DOHH2 (cell line): Measurements from ENCODE around the gene HIF1AN.

ENCODE experiments used
- CTCF ChIP-seq: fragments of 200-600 bp; sonication (generic); IDR thresholded peaks from one replicate; pipeline ENCODE4 v1.5.1; 2014; ENCODE audit warnings: antibody characterized with exemption, mild to moderate bottlenecking, low read depth, low read length; ENCODE audit not compliant: poor library complexity, severe bottlenecking
- EZH2phosphoT487 ChIP-seq: fragments of 200-600 bp; sonication (generic); IDR thresholded peaks from 2 replicates; pipeline ENCODE4 v1.6.1; 2017; ENCODE audit warnings: borderline replicate concordance, mild to moderate bottlenecking, antibody characterized with exemption, low read length, moderate library complexity, mixed read lengths

DNA sequence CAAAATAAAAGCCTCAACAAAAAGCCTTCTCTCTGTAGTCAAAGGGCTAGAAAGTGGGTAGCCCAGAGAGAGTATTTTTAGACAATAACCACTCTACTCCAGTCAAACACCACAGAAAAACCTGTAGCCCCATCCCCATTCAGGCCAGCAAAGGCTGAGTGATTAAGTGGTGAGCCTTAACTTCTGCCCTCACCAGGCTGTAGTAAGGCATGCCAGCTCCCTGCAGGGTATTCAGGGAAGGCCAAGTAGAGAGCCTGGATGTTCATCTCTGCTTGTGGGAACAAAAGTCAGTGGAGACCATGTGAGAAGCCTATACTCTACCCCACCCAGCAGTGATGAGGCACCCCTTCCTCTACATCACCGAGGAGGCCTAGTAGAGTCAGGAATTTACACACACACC is 51.2 kb downstream of the HIF1AN start:
- TF ChIP-seq CTCF (no peak), EZH2phosphoT487 (no peak)
